GM21529 (cell line): ENCODE data around the gene EHF.

Source experiments
- ATAC-seq: cut with Tn5 transposase; IDR thresholded peaks from one replicate; pipeline ENCODE4 v1.9.1; 2021; ENCODE audit not compliant: unreplicated experiment

Gene EHF

GRCh38 chr11:34601609-34602008, 19.3 kb upstream of the EHF start:
- ATAC-seq = no peak

DNA sequence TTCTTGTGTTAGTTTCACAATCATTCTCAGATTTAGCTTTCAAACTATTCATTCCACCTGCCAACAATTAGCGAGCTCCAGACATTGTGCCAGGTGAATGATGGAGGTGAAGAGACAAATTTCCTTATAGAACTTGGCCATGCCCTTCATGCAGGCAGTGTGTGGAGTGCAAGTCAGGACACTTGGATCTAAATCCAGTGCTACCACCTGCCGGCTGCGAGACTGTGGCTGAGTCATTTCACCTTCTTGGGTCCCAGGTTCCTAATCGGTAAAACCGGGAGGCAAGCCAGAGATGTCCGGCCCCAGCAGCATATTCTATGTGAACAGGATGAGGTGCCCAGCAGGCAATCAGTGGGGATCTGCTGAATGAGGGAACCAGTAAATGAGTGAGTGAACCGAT, 18.6 kb upstream of the EHF start:
- ATAC-seq = no peak

DNA sequence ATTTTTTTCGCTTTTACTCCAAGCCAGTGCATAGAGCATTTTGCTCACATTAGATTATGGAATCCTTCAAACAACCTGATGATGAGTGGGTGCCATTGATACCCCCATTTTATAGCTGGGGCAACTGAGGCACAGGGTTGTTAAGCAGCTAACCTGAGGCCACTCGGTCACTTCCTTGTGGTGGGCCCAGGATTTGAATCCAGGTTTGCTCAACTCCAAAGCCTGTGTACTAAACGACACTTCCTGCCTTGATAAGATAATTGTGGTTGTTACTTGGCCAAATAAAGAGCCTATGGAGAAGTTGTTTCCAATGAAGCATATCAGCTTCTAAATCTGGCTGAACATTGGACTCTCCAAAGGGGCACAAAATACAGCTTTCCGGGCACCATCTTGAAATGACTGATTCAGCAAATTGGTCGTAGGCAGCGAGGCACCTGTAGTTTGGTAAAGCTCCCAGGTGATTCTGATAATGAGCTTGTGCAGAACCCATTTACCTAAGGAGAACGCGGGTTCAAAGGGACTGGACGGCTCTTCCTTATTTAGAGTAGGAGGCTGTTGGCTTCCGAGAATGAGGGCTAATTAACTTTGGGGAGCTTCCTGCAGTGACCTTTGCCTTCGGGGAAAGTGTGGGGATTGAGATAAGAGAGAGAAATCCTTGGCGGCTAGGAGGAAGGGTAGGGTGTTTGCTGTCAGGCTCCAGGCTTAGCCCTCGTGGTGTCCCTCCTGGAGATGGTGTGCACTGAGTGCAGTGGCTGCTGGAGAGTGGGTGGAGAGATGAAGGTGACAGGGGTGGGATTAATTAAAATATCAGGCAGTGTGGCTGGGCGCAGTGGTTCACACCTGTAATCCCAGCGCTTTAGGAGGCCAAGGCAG, 17.5 kb upstream of the EHF start:
- ATAC-seq = no peak

DNA sequence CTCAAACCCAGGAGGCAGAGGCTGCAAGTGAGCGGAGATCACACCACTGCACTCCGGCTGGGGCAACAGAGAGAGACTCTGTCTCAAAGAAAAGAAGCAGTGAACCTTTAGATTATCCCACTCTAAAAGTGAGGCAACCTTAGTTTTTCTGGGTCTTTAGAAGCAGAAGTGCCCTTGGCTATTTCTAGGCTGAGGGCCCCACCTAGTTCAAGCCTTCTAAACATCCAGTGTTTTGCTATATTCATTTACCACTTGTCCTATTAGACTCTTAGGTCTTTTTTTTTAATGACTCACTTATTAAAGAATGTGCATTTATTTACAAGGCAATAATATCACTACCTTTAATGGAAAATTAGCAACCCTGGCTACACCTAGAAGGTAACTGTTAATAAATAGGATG, 16.7 kb upstream of the EHF start:
- no peak for ATAC-seq

- no peak for ATAC-seq
Observed at GRCh38 chr11:34604911-34605310, 16.0 kb upstream of the EHF start.

DNA sequence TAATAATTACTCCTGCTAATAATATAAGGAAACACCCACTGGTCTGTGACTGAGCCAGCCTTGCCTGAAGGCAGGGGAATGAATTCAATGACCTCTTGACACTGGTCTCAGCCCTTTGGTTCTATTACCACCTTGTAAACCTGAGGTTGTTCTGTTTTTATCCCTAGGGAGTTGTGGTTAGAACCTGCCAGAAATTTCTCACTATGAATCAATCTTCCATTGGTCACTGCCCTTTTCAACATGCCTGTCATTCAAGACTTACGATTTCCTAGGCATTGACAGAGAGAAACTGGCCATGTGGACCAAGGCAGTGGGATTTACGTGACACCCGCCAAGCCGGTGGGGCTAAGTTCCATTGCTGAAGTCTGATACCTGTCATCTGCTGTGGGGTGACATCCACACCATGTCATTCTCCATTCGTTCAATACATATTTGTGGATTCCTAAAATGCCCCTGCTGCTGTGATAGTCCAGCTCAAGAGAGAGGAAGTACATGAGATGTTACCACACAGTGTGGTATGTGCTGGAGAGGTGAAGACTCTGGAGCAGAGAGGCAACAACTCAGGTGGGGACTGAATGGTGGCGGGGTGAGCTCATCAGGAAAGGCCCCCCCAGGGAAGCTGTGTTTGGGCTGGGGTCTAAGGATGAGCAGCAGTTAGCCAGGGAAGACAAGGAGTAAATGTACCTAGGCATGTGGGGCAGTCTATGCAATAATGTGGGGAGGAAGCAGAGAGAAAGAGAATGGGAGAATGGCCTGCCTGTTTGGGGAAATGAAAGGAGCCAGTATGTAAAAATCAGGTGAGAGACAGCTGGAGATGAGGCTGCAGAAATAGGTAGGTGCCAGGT, 15.2 kb upstream of the EHF start:
- ATAC-seq = no peak

GRCh38 chr11:34606326-34607120, 14.4 kb upstream of the EHF start:
- ATAC-seq = no peak

GRCh38 chr11:34609187-34609751, 11.6 kb upstream of the EHF start:
- ATAC-seq = no peak

GRCh38 chr11:34609850-34610249, 11.0 kb upstream of the EHF start:
- no peak for ATAC-seq

GRCh38 chr11:34610324-34611041, 10.4 kb upstream of the EHF start:
- ATAC-seq = no peak

GRCh38 chr11:34613015-34613414, 7.9 kb upstream of the EHF start:
- peak; percentile 5 for ATAC-seq

GRCh38 chr11:34613552-34614056, 7.3 kb upstream of the EHF start:
- ATAC-seq = peak; percentile 93

DNA sequence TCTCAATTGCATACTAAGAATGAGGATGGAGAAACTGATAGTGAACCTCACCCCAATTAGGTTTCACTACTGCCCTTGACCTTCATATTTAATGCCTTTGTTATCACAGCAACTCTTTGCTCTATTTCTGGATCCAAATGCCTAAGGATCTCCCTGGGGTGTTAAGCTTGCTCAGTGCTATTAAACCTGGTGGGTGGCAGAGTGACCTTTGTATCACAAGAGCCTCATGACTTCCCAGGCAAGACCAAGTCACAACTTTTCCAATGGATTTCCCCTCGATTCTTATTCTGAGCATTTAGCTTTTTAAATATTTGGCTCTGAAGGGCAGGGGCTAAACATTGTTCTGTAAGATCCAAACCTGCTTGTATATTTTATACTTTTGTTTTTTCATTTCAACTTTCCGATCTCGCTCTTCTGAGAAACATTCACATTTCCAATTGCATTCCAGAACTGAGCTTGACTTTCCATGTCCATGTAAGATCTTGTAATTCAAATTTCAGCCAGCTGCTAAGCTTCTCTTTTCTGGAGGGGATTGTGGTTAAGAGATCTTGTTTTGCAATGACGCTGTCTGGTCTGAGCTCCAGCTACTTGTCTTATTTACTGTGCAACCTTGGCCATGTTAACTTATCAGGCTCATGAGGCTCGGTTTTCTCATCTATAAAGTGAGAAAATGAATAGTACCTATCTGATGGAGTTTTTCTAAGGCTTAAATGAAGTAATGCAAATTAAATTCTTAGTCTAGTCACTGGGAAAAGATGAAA, 6.4 kb upstream of the EHF start:
- peak; percentile 66 for ATAC-seq

- ATAC-seq = no peak
Observed at GRCh38 chr11:34616086-34616485, 4.8 kb upstream of the EHF start.

DNA sequence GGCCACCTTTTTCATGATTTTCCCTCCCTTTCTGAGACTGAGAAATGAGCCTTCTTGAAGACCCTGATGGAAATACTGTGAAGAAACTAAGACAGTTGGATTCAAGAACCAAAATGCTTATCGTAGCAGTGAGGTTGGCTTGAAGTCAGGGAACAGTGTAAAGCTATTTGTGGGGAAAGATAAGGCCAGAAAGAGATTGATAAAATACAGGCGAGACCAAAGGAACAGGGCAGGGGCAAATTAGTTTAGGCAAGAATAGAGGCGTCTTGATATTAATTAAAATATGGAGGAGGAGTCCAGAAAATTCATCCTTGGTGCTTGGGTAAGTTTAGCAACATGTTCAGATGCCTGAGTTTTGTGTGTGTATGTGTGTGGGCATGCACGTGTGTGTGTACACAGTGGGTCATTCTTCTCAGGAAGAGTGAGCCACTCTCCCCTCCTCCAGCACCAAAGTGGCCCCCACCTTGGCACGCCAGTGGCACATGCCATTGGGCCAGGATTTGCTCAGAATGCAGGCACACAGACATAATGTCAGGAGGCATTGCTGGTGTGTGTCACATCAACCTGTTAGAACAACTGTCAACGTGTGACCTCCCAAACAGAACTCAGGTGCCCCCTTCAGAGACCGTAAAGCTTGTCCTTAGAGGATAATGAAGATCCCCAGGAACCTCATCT, 3.9 kb upstream of the EHF start:
- ATAC-seq = no peak

DNA sequence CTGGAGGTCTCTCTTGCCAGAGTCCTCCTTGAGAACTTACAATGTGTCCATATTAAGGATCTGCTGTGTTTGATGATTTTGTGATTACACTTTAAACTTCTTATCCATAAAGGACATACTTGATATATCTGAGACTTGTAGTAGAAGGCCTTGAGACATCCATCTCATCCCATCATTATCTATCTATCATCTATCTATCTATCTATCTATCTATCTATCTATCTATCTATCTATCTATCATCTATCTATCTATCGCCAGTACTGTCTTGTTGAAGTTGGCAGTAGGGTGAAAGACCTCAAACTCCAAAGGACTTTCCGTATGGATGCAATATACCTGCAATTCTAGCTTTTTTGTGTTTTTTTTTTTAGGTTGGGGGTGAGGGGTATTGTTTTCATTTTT, 2.5 kb upstream of the EHF start:
- no peak for ATAC-seq

- no peak for ATAC-seq
Observed at GRCh38 chr11:34619062-34619516, 1.8 kb upstream of the EHF start.

- no peak for ATAC-seq
Observed at GRCh38 chr11:34620202-34620601, 691 bp upstream of the EHF start.

GRCh38 chr11:34621876-34622275, 983 bp downstream of the EHF start:
- ATAC-seq = no peak
